Gastrocnemius medialis (tissue), 4 donors: Measurements from ENCODE around the gene ACAN. TPM values are rescaled to one million over a fixed set of nuclear protein-coding genes. Genes with fewer than 3 reads are reported as not detected.

Source experiments
- ATAC-seq, 2 donors: fragments of 150-250 bp; one replicate each; pipeline ENCODE4 v1.9.1; 2016
- DNase-seq, 2 donors: peaks; one replicate each; pipeline ENCODE4 v3.0.0-alpha.2; 2019
- H3K27ac ChIP-seq, 4 donors: fragments of 200-600 bp; sonication (generic); 1 replicate in 1 of 4; 2 replicates in 3 of 4; pipeline ENCODE4 v1.5.1; 2016 to 2018; ENCODE audit warnings: mild to moderate bottlenecking in 2 of 4, moderate library complexity in 1 of 4
- H3K27me3 ChIP-seq, 3 donors: fragments of 200-600 bp; sonication (generic) in 2 of 3; 1 replicate in 1 of 3; 2 replicates in 2 of 3; pipeline versions ENCODE4 v1.5.1 to v1.6.0; 2016 to 2019; ENCODE audit warnings: mild to moderate bottlenecking in 1 of 3, moderate library complexity in 1 of 3
- H3K36me3 ChIP-seq, 2 donors: fragments of 200-600 bp; sonication (generic) in 1 of 2; one replicate each; pipeline ENCODE4 v1.5.1; 2017 to 2018
- H3K4me1 ChIP-seq, 2 donors: fragments of 200-600 bp; sonication (generic) in 1 of 2; one replicate each; pipeline ENCODE4 v1.5.1; 2016 to 2017; ENCODE audit warnings: mild to moderate bottlenecking in 2 of 2
- H3K4me3 ChIP-seq, 4 donors: fragments of 200-600 bp; sonication (generic) in 3 of 4; 1 replicate in 1 of 4; 2 replicates in 3 of 4; pipeline ENCODE4 v1.5.1; 2016 to 2019; ENCODE audit warnings: mild to moderate bottlenecking in 2 of 4
- H3K9me3 ChIP-seq, 3 donors: fragments of 200-600 bp; sonication (generic) in 2 of 3; 1 replicate in 1 of 3; 2 replicates in 2 of 3; pipeline ENCODE4 v1.5.1; 2016 to 2019
- CTCF ChIP-seq, 5 experiments: fragments of 450-650 bp in 3 of 5; fragments of 200-600 bp in 2 of 5; sonication (generic) in 2 of 5; IDR thresholded peaks in 4 of 5; conservative IDR thresholded peaks in 1 of 5; 1 replicate in 4 of 5; 2 replicates in 1 of 5; pipeline ENCODE4 v1.5.1; 2016 to 2019; ENCODE audit warnings: antibody characterized with exemption in 5 of 5, mild to moderate bottlenecking in 3 of 5, moderate library complexity in 3 of 5
- POLR2A ChIP-seq, 2 donors: fragments of 450-650 bp; IDR thresholded peaks; one replicate each; pipeline ENCODE4 v1.6.1; 2017; ENCODE audit warnings: antibody characterized with exemption in 2 of 2, mild to moderate bottlenecking in 2 of 2, moderate library complexity in 2 of 2
- in situ Hi-C, 4 donors: fragments of 200-750 bp; cut with MboI; loops; one replicate each; pipeline versions ENCODE4 v1.15.0 to v1.8.0; 2017; ENCODE audit warnings: low sequenced_read_pairs in 4 of 4
- intact Hi-C: fragments of 100-400 bp; cut with DNase I; formaldehyde crosslinking; loops from one replicate; pipeline ENCODE4 v1.15.1; 2023; ENCODE audit warnings: low total_unique reads
- total RNA-seq, 4 donors: library from RNA; depleted of rRNA; stranded (reverse); fragments of >200 nt; gene quantifications; one replicate each; pipeline versions ENCODE4 v1.1.0 to v1.2.3, GENCODE V29; 2016

ACAN gene
- total RNA-seq, 4 donors from 2014 or later = 0.04 to 1.7 TPM; not detected in 2

GRCh38 chr15:88834211-88834812, 31.1 kb downstream of the ACAN start:
- Histone ChIP-seq H3K27me3 (no peaks in the 10 kb centered on the region), H3K27ac (no peak overlapping the region), H3K4me3 (no peak overlapping the region), H3K9me3 (no peaks in the 10 kb centered on the region), H3K4me1 (no peaks in the 10 kb centered on the region), H3K36me3 (no peaks in the 10 kb centered on the region)
- DNase-seq (no peak), ATAC-seq (peak in 1 of 2 donors; percentile 26)
- intact Hi-C loops = loop anchor here (1.0 kb wide), 1 partner anchor 177 kb away; no protein-coding TSS in a partner anchor
- TF ChIP-seq POLR2A (IDR thresholded peaks at IDR 0.05) (no peak), CTCF (IDR thresholded peaks at IDR 0.05 in 4 of 5, conservative IDR thresholded peaks at IDR 0.05 in 1 of 5) (peak in 4 of 5 experiments; percentile 22 to 63 (median 40))
- in situ Hi-C loops = loop anchor here in 2 of 4 donors (25.0 kb wide), 1 partner anchor 172 kb away; no protein-coding TSS in a partner anchor

GRCh38 chr15:88835119-88835518, 31.9 kb downstream of the ACAN start:
- Histone ChIP-seq H3K27ac (no peak overlapping the region), H3K4me1 (no peaks in the 10 kb centered on the region), H3K4me3 (no peak overlapping the region), H3K36me3 (no peaks in the 10 kb centered on the region), H3K9me3 (no peaks in the 10 kb centered on the region), H3K27me3 (no peaks in the 10 kb centered on the region)
- no peak for DNase-seq
- no peak for ATAC-seq
- in situ Hi-C loops = loop anchor here in 2 of 4 donors (25.0 kb wide), 1 partner anchor 173 kb away; no protein-coding TSS in a partner anchor
- no peak for TF ChIP-seq POLR2A (IDR thresholded peaks at IDR 0.05)
- no peak for TF ChIP-seq CTCF (IDR thresholded peaks at IDR 0.05 in 4 of 5, conservative IDR thresholded peaks at IDR 0.05 in 1 of 5)
- intact Hi-C loops = no loop called here

- Histone ChIP-seq H3K4me3 (no peak overlapping the region), H3K27me3 (no peaks in the 10 kb centered on the region), H3K9me3 (no peaks in the 10 kb centered on the region), H3K4me1 (no peaks in the 10 kb centered on the region), H3K27ac (no peak overlapping the region), H3K36me3 (no peaks in the 10 kb centered on the region)
- in situ Hi-C loops (loop anchor here in 2 of 4 donors (25.0 kb wide), 1 partner anchor 173 kb away; no protein-coding TSS in a partner anchor), intact Hi-C loops (no loop called here)
- no peak for DNase-seq
- TF ChIP-seq CTCF (IDR thresholded peaks at IDR 0.05 in 4 of 5, conservative IDR thresholded peaks at IDR 0.05 in 1 of 5) (no peak), POLR2A (IDR thresholded peaks at IDR 0.05) (no peak)
- ATAC-seq = no peak
Observed at GRCh38 chr15:88835646-88836045, 32.4 kb downstream of the ACAN start.

DNA sequence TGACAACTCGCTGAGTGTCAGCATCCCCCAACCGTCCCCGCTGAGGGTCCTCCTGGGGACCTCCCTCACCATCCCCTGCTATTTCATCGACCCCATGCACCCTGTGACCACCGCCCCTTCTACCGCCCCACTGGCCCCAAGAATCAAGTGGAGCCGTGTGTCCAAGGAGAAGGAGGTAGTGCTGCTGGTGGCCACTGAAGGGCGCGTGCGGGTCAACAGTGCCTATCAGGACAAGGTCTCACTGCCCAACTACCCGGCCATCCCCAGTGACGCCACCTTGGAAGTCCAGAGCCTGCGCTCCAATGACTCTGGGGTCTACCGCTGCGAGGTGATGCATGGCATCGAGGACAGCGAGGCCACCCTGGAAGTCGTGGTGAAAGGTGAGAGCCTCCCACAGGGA, 35.4 kb downstream of the ACAN start:
- no peak overlapping the region for H3K4me3 ChIP-seq
- DNase-seq (no peak), ATAC-seq (no peak)
- no peaks in the 10 kb centered on the region for H3K4me1 ChIP-seq
- no peaks in the 10 kb centered on the region for H3K9me3 ChIP-seq
- in situ Hi-C loops = loop anchor here in 2 of 4 donors (25.0 kb wide), 1 partner anchor 176 kb away; no protein-coding TSS in a partner anchor
- no peaks in the 10 kb centered on the region for H3K27me3 ChIP-seq
- intact Hi-C loops = no loop called here
- no peak overlapping the region for H3K27ac ChIP-seq
- H3K36me3 ChIP-seq = no peaks in the 10 kb centered on the region
- TF ChIP-seq POLR2A (IDR thresholded peaks at IDR 0.05) = no peak
- TF ChIP-seq CTCF (IDR thresholded peaks at IDR 0.05 in 4 of 5, conservative IDR thresholded peaks at IDR 0.05 in 1 of 5) = no peak
